ENCODE results near the gene INPP5J. TPM values are rescaled to one million over a fixed set of nuclear protein-coding genes. Genes with fewer than 3 reads are reported as not detected.

The INPP5J gene
- total and polyA plus RNA-seq, 2 experiments from 2014 or later, result 4.8 to 14.5 TPM

DNA sequence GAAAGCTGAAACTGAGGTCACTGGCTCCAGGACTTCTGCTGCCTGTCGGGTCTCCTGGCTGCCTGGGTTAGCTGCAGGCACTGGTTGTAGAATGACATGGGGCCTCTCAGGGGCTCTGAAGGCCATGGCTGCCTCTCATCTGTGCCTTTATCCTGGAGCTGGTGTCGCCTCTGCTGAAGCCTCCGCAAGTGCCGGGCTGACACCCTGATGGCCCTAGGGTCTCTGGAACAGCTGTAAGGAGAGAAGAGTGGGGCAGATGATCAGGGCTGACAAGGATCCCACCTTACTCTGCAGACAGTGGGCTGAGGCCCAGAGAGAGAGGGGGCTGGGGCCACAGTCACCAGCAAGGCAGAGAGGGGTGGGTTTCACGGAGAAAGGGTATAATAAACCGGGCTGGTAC is 12.9 kb downstream of the INPP5J start:
- peaks cover 16% of the 10 kb centered on the region for H3K4me1 ChIP-seq (ENCODE audit: insufficient read depth)
- H3K4me2 ChIP-seq, result no peak overlapping the region
- Mint-ChIP-seq H3K36me3 (ENCODE audit: low read depth) (peaks cover 29% of the 10 kb centered on the region), H3K9me3 (no peaks in the 10 kb centered on the region), H3K27ac (no peak overlapping the region), H3K27me3 (ENCODE audit: insufficient read depth, low read depth, poor library complexity) (peaks cover 7% of the 10 kb centered on the region), H3K4me3 (no peak overlapping the region), H3K4me1 (peaks cover 16% of the 10 kb centered on the region)
- no peak for DNase-seq (ENCODE audit: low spot score)
- H3K9me2 ChIP-seq (ENCODE audit: insufficient read depth), result no peaks in the 10 kb centered on the region
- peaks cover 25% of the 10 kb centered on the region for H3K79me2 ChIP-seq (replicated peaks; ENCODE audit: insufficient read depth)
- ATAC-seq, result no peak
- peaks cover 17% of the 10 kb centered on the region for H3K36me3 ChIP-seq (ENCODE audit: insufficient read depth)
- H3K4me3 ChIP-seq, result no peak overlapping the region
- no peaks in the 10 kb centered on the region for H3K27me3 ChIP-seq (ENCODE audit: insufficient read depth)
- no peak overlapping the region for H3K27ac ChIP-seq (ENCODE audit: low read depth)
- no peak overlapping the region for H2AFZ ChIP-seq
- TF ChIP-seq EZH2 (IDR thresholded peaks at IDR 0.05; ENCODE audit: low read depth, unreplicated experiment) (no peak), EZH2phosphoT487 (IDR thresholded peaks at IDR 0.05; ENCODE audit: unreplicated experiment) (no peak), CREB1 (CRISPR knock-in tag; IDR thresholded peaks at IDR 0.05; ENCODE audit: low read depth) (no peak), NANOG (IDR thresholded peaks at IDR 0.05; ENCODE audit: borderline replicate concordance) (no peak), POLR2AphosphoS5 (IDR thresholded peaks at IDR 0.05; ENCODE audit: low read depth) (no peak), CTCF (conservative IDR thresholded peaks at IDR 0.05; ENCODE audit: low read depth in 2 of 2) (no peak), ZNF331 (CRISPR knock-in tag; IDR thresholded peaks at IDR 0.05; ENCODE audit: low read depth) (no peak), ZNF114 (CRISPR knock-in tag; IDR thresholded peaks at IDR 0.05) (no peak), ETS1 (IDR thresholded peaks at IDR 0.05) (no peak), STAT1 (IDR thresholded peaks at IDR 0.05; ENCODE audit: unreplicated experiment) (no peak), JUNB (IDR thresholded peaks at IDR 0.05; ENCODE audit: unreplicated experiment) (no peak)
- TF ChIP-seq, protein P1, sequence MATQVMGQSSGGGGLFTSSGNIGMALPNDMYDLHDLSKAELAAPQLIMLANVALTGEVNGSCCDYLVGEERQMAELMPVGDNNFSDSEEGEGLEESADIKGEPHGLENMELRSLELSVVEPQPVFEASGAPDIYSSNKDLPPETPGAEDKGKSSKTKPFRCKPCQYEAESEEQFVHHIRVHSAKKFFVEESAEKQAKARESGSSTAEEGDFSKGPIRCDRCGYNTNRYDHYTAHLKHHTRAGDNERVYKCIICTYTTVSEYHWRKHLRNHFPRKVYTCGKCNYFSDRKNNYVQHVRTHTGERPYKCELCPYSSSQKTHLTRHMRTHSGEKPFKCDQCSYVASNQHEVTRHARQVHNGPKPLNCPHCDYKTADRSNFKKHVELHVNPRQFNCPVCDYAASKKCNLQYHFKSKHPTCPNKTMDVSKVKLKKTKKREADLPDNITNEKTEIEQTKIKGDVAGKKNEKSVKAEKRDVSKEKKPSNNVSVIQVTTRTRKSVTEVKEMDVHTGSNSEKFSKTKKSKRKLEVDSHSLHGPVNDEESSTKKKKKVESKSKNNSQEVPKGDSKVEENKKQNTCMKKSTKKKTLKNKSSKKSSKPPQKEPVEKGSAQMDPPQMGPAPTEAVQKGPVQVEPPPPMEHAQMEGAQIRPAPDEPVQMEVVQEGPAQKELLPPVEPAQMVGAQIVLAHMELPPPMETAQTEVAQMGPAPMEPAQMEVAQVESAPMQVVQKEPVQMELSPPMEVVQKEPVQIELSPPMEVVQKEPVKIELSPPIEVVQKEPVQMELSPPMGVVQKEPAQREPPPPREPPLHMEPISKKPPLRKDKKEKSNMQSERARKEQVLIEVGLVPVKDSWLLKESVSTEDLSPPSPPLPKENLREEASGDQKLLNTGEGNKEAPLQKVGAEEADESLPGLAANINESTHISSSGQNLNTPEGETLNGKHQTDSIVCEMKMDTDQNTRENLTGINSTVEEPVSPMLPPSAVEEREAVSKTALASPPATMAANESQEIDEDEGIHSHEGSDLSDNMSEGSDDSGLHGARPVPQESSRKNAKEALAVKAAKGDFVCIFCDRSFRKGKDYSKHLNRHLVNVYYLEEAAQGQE (IDR thresholded peaks at IDR 0.05; ENCODE audit: unreplicated experiment), result no peak
- TF ChIP-seq, protein P2, sequence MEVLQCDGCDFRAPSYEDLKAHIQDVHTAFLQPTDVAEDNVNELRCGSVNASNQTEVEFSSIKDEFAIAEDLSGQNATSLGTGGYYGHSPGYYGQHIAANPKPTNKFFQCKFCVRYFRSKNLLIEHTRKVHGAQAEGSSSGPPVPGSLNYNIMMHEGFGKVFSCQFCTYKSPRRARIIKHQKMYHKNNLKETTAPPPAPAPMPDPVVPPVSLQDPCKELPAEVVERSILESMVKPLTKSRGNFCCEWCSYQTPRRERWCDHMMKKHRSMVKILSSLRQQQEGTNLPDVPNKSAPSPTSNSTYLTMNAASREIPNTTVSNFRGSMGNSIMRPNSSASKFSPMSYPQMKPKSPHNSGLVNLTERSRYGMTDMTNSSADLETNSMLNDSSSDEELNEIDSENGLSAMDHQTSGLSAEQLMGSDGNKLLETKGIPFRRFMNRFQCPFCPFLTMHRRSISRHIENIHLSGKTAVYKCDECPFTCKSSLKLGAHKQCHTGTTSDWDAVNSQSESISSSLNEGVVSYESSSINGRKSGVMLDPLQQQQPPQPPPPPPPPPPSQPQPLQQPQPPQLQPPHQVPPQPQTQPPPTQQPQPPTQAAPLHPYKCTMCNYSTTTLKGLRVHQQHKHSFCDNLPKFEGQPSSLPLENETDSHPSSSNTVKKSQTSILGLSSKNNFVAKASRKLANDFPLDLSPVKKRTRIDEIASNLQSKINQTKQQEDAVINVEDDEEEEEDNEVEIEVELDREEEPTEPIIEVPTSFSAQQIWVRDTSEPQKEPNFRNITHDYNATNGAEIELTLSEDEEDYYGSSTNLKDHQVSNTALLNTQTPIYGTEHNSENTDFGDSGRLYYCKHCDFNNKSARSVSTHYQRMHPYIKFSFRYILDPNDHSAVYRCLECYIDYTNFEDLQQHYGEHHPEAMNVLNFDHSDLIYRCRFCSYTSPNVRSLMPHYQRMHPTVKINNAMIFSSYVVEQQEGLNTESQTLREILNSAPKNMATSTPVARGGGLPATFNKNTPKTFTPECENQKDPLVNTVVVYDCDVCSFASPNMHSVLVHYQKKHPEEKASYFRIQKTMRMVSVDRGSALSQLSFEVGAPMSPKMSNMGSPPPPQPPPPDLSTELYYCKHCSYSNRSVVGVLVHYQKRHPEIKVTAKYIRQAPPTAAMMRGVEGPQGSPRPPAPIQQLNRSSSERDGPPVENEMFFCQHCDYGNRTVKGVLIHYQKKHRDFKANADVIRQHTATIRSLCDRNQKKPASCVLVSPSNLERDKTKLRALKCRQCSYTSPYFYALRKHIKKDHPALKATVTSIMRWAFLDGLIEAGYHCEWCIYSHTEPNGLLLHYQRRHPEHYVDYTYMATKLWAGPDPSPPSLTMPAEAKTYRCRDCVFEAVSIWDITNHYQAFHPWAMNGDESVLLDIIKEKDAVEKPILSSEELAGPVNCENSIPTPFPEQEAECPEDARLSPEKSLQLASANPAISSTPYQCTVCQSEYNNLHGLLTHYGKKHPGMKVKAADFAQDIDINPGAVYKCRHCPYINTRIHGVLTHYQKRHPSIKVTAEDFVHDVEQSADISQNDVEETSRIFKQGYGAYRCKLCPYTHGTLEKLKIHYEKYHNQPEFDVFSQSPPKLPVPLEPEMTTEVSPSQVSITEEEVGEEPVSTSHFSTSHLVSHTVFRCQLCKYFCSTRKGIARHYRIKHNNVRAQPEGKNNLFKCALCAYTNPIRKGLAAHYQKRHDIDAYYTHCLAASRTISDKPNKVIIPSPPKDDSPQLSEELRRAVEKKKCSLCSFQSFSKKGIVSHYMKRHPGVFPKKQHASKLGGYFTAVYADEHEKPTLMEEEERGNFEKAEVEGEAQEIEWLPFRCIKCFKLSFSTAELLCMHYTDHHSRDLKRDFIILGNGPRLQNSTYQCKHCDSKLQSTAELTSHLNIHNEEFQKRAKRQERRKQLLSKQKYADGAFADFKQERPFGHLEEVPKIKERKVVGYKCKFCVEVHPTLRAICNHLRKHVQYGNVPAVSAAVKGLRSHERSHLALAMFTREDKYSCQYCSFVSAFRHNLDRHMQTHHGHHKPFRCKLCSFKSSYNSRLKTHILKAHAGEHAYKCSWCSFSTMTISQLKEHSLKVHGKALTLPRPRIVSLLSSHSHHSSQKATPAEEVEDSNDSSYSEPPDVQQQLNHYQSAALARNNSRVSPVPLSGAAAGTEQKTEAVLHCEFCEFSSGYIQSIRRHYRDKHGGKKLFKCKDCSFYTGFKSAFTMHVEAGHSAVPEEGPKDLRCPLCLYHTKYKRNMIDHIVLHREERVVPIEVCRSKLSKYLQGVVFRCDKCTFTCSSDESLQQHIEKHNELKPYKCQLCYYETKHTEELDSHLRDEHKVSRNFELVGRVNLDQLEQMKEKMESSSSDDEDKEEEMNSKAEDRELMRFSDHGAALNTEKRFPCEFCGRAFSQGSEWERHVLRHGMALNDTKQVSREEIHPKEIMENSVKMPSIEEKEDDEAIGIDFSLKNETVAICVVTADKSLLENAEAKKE (CRISPR knock-in tag; IDR thresholded peaks at IDR 0.05), result no peak
- peaks cover 6% of the 10 kb centered on the region; the same call in 1 of the 2 replicates for H4K20me1 ChIP-seq (replicated peaks; ENCODE audit: insufficient read depth)
- no peaks in the 10 kb centered on the region for H3F3A ChIP-seq (replicated peaks; ENCODE audit: low read depth)

Data from GM23338 (cell line).